Measurements from ENCODE around the gene LIN7B. TPM values are rescaled to one million over a fixed set of nuclear protein-coding genes. Genes with fewer than 3 reads are reported as not detected.
"Not testable (repeated sequence)": the region's sequence is repeated elsewhere in the genome, so short reads cannot be mapped to it uniquely, and the experiment has no call there.

The LIN7B gene
- total and polyA plus RNA-seq, 2 donors = 3.5 to 9.0 TPM

GRCh38 chr19:49125025-49125731 is 11.0 kb downstream of the LIN7B start:
- Histone ChIP-seq H3K4me3 (ENCODE audit: low read length in 2 of 2) (no peak overlapping the region), H3K27ac (ENCODE audit: low read depth in 1 of 2, low read length in 1 of 2) (no peak overlapping the region), H3K36me3 (ENCODE audit: control insufficient read depth in 2 of 2, insufficient read depth in 2 of 2, low read length in 1 of 2) (no peaks in the 10 kb centered on the region), H3K27me3 (ENCODE audit: control insufficient read depth in 2 of 2, insufficient read depth in 1 of 2, low read length in 1 of 2) (peaks cover 29 to 83% of the 10 kb centered on the region in 2 donors), H3K9me3 (ENCODE audit: control insufficient read depth in 2 of 2, insufficient read depth in 1 of 2, low read length in 1 of 2) (peaks cover 1 to 7% of the 10 kb centered on the region in 2 donors), H3K4me1 (ENCODE audit: control insufficient read depth in 2 of 2, insufficient read depth in 2 of 2, low read length in 2 of 2) (peaks cover 9 to 17% of the 10 kb centered on the region in 2 donors)
- 80% methylated on average over 23 of the region's 23 CpGs for WGBS
- no peak for DNase-seq (ENCODE audit: low read depth in 6 of 9, low spot score in 9 of 9)

GRCh38 chr19:49126575-49126974 is 12.4 kb downstream of the LIN7B start:
- WGBS = 85% methylated on average over 4 of the region's 4 CpGs
- H3K27ac ChIP-seq (ENCODE audit: low read depth in 1 of 2, low read length in 1 of 2) = no peak overlapping the region
- H3K27me3 ChIP-seq (ENCODE audit: control insufficient read depth in 2 of 2, insufficient read depth in 1 of 2, low read length in 1 of 2) = peaks cover 17 to 75% of the 10 kb centered on the region in 2 donors
- peaks cover 9 to 17% of the 10 kb centered on the region in 2 donors for H3K4me1 ChIP-seq (ENCODE audit: control insufficient read depth in 2 of 2, insufficient read depth in 2 of 2, low read length in 2 of 2)
- no peaks in the 10 kb centered on the region for H3K36me3 ChIP-seq (ENCODE audit: control insufficient read depth in 2 of 2, insufficient read depth in 2 of 2, low read length in 1 of 2)
- no peak overlapping the region for H3K4me3 ChIP-seq (ENCODE audit: low read length in 2 of 2)
- H3K9me3 ChIP-seq (ENCODE audit: control insufficient read depth in 2 of 2, insufficient read depth in 1 of 2, low read length in 1 of 2) = peaks cover 1 to 7% of the 10 kb centered on the region in 2 donors
- no peak for DNase-seq (ENCODE audit: low read depth in 6 of 9, low spot score in 9 of 9)

DNA sequence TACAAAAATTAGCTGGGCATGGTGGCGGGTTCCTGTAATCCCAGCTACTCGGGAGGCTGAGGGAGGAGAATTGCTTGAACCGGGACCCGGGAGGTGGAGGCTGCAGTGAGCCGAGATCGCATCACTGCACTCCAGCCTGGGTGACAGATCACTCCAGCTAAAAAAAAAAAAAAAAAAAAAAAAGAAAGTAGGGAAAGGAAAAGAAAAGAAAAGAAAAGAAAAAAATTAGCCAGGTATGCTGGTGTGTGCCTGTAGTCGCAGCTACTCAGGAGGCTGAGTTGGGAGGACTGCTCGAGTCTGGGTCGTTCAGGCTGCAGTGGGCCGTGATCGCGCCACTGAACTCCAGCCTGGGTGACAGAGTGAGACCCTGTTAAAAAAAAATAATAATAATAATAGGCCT is 13.1 kb downstream of the LIN7B start:
- not testable (repeated sequence) for H3K36me3 ChIP-seq (ENCODE audit: control insufficient read depth in 2 of 2, insufficient read depth in 2 of 2, low read length in 1 of 2); H3K4me3 ChIP-seq (ENCODE audit: low read length in 2 of 2); DNase-seq (ENCODE audit: low read depth in 6 of 9, low spot score in 9 of 9); H3K27ac ChIP-seq (ENCODE audit: low read depth in 1 of 2, low read length in 1 of 2); H3K9me3 ChIP-seq (ENCODE audit: control insufficient read depth in 2 of 2, insufficient read depth in 1 of 2, low read length in 1 of 2)
- peaks cover 9 to 17% of the 10 kb centered on the region in 2 donors for H3K4me1 ChIP-seq (ENCODE audit: control insufficient read depth in 2 of 2, insufficient read depth in 2 of 2, low read length in 2 of 2)
- 98% methylated on average over 12 of the region's 12 CpGs for WGBS
- peaks cover 12 to 69% of the 10 kb centered on the region in 2 donors for H3K27me3 ChIP-seq (ENCODE audit: control insufficient read depth in 2 of 2, insufficient read depth in 1 of 2, low read length in 1 of 2)

GRCh38 chr19:49127674-49128544 is 13.7 kb downstream of the LIN7B start:
- Histone ChIP-seq H3K27me3 (ENCODE audit: control insufficient read depth in 2 of 2, insufficient read depth in 1 of 2, low read length in 1 of 2) (peaks cover 10 to 69% of the 10 kb centered on the region in 2 donors), H3K4me3 (ENCODE audit: low read length in 2 of 2) (peak overlapping the region; percentile 40 to 54), H3K9me3 (ENCODE audit: control insufficient read depth in 2 of 2, insufficient read depth in 1 of 2, low read length in 1 of 2) (peaks cover 1 to 7% of the 10 kb centered on the region in 2 donors), H3K36me3 (ENCODE audit: control insufficient read depth in 2 of 2, insufficient read depth in 2 of 2, low read length in 1 of 2) (no peaks in the 10 kb centered on the region), H3K4me1 (ENCODE audit: control insufficient read depth in 2 of 2, insufficient read depth in 2 of 2, low read length in 2 of 2) (peaks cover 9 to 17% of the 10 kb centered on the region in 2 donors), H3K27ac (ENCODE audit: low read depth in 1 of 2, low read length in 1 of 2) (peak overlapping the region; percentile 19 to 55)
- 4% methylated on average over 63 of the region's 63 CpGs for WGBS
- DNase-seq (ENCODE audit: low read depth in 6 of 9, low spot score in 9 of 9) = peak; percentile 82 to 95 (median 88)

DNA sequence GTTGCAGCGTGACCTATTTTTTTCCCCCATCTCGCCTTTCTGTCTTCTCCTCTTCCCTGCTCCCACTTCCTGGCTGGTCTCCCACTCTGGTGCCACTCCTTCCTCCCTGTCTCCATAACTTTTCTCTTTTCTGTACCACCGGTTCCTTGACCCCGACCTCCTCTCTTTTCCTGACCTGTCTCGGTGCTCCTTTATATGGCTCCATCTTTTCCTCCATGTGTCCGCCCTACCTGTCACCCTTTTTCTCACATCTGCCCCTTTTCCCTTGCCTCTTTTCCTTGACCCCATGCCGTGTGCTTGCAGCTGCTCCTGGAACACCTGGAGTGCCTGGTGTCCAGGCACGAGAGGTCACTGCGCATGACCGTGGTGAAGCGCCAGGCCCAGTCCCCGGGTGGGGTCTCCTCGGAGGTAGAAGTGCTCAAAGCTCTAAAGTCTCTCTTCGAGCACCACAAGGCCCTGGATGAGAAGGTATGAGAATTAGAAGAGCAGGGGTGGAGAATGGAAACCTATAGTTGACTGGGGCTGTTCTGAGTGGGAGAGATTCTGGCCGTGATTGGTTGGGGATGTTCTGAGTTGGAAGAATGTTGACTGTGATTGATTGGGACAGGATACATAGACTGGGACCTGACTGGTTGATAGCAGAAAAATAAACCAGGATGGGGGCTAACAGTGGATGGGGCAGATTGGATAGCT is 14.5 kb downstream of the LIN7B start:
- no peak overlapping the region for H3K27ac ChIP-seq (ENCODE audit: low read depth in 1 of 2, low read length in 1 of 2)
- no peaks in the 10 kb centered on the region for H3K36me3 ChIP-seq (ENCODE audit: control insufficient read depth in 2 of 2, insufficient read depth in 2 of 2, low read length in 1 of 2)
- H3K4me3 ChIP-seq (ENCODE audit: low read length in 2 of 2) = peak overlapping the region; percentile 40 to 54
- H3K4me1 ChIP-seq (ENCODE audit: control insufficient read depth in 2 of 2, insufficient read depth in 2 of 2, low read length in 2 of 2) = peaks cover 13 to 22% of the 10 kb centered on the region in 2 donors
- peaks cover 9 to 70% of the 10 kb centered on the region in 2 donors for H3K27me3 ChIP-seq (ENCODE audit: control insufficient read depth in 2 of 2, insufficient read depth in 1 of 2, low read length in 1 of 2)
- no peak for DNase-seq (ENCODE audit: low read depth in 6 of 9, low spot score in 9 of 9)
- WGBS = 78% methylated on average over 15 of the region's 15 CpGs
- peaks cover 1 to 7% of the 10 kb centered on the region in 2 donors for H3K9me3 ChIP-seq (ENCODE audit: control insufficient read depth in 2 of 2, insufficient read depth in 1 of 2, low read length in 1 of 2)

GRCh38 chr19:49129238-49129583 is 15.0 kb downstream of the LIN7B start:
- 73% methylated on average over 16 of the region's 16 CpGs for WGBS
- no peak for DNase-seq (ENCODE audit: low read depth in 6 of 9, low spot score in 9 of 9)
- peaks cover 14 to 23% of the 10 kb centered on the region in 2 donors for H3K4me1 ChIP-seq (ENCODE audit: control insufficient read depth in 2 of 2, insufficient read depth in 2 of 2, low read length in 2 of 2)

DNA sequence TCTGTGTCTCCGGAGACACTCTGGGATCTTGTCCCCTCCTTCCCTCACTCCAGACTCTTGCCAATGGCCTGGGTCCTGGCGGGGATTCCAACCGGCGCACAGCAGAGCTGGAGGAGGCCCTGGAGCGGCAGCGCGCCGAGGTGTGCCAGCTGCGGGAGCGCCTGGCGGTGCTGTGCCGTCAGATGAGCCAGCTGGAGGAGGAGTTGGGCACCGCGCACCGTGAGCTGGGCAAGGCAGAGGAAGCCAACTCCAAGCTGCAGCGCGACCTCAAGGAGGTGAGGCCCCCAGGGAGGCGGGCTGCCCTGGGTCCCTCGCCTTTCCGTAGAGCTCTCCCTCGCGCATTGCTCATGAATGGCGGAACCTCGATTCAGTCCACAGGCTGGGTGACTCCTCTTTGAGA is 16.2 kb downstream of the LIN7B start:
- Histone ChIP-seq H3K9me3 (ENCODE audit: control insufficient read depth in 2 of 2, insufficient read depth in 1 of 2, low read length in 1 of 2) (peaks cover 3 to 13% of the 10 kb centered on the region in 2 donors), H3K27me3 (ENCODE audit: control insufficient read depth in 2 of 2, insufficient read depth in 1 of 2, low read length in 1 of 2) (peaks cover 9 to 66% of the 10 kb centered on the region in 2 donors), H3K4me3 (ENCODE audit: low read length in 2 of 2) (no peak overlapping the region), H3K36me3 (ENCODE audit: control insufficient read depth in 2 of 2, insufficient read depth in 2 of 2, low read length in 1 of 2) (no peaks in the 10 kb centered on the region), H3K4me1 (ENCODE audit: control insufficient read depth in 2 of 2, insufficient read depth in 2 of 2, low read length in 2 of 2) (peaks cover 14 to 26% of the 10 kb centered on the region in 2 donors), H3K27ac (ENCODE audit: low read depth in 1 of 2, low read length in 1 of 2) (no peak overlapping the region)
- 97% methylated on average over 24 of the region's 24 CpGs for WGBS
- DNase-seq (ENCODE audit: low read depth in 6 of 9, low spot score in 9 of 9) = no peak

More at GRCh38 chr19:49129238-49129583, 15.0 kb downstream of the LIN7B start:
- peaks cover 3 to 11% of the 10 kb centered on the region in 2 donors for H3K9me3 ChIP-seq (ENCODE audit: control insufficient read depth in 2 of 2, insufficient read depth in 1 of 2, low read length in 1 of 2)
- no peaks in the 10 kb centered on the region for H3K36me3 ChIP-seq (ENCODE audit: control insufficient read depth in 2 of 2, insufficient read depth in 2 of 2, low read length in 1 of 2)
- H3K4me3 ChIP-seq (ENCODE audit: low read length in 2 of 2) = no peak overlapping the region
- no peak overlapping the region for H3K27ac ChIP-seq (ENCODE audit: low read depth in 1 of 2, low read length in 1 of 2)
- peaks cover 13 to 70% of the 10 kb centered on the region in 2 donors for H3K27me3 ChIP-seq (ENCODE audit: control insufficient read depth in 2 of 2, insufficient read depth in 1 of 2, low read length in 1 of 2)

DNA sequence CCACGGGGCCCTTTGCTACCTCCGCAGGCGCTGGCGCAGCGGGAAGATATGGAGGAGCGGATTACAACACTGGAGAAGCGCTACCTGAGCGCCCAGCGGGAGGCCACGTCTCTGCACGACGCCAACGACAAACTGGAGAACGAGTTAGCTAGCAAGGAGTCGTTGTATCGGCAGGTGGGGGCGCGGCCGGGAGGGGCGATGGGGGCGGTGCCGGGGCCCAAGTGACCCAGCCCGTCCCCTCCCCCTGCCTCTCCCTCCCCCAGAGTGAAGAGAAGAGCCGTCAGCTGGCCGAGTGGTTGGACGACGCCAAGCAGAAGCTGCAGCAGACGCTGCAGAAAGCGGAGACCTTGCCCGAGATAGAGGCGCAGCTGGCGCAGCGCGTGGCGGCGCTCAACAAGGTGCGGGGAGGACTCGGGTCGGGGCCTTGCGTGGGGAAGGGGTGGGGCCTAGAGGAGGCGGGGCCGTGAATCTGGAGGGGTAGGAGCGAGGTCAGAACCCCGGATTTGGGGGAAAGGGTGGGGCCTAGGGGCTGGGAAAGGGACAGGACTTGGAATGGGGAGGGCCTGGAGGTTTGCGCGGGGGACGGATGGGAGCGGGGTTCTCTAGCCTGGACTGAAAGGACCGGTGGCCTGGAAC is 18.9 kb downstream of the LIN7B start:
- peaks cover 8 to 46% of the 10 kb centered on the region in 2 donors for H3K27me3 ChIP-seq (ENCODE audit: control insufficient read depth in 2 of 2, insufficient read depth in 1 of 2, low read length in 1 of 2)
- H3K4me1 ChIP-seq (ENCODE audit: control insufficient read depth in 2 of 2, insufficient read depth in 2 of 2, low read length in 2 of 2) = peaks cover 10 to 19% of the 10 kb centered on the region in 2 donors
- H3K4me3 ChIP-seq (ENCODE audit: low read length in 2 of 2) = peak overlapping the region; percentile 9 to 42
- WGBS = 27% methylated on average over 49 of the region's 49 CpGs
- DNase-seq (ENCODE audit: low read depth in 6 of 9, low spot score in 9 of 9) = peak in 1 of 9 donors; percentile 35
- peaks cover 3 to 6% of the 10 kb centered on the region in 2 donors for H3K9me3 ChIP-seq (ENCODE audit: control insufficient read depth in 2 of 2, insufficient read depth in 1 of 2, low read length in 1 of 2)
- H3K27ac ChIP-seq (ENCODE audit: low read depth in 1 of 2, low read length in 1 of 2) = peak overlapping the region; percentile 5 to 51
- no peaks in the 10 kb centered on the region for H3K36me3 ChIP-seq (ENCODE audit: control insufficient read depth in 2 of 2, insufficient read depth in 2 of 2, low read length in 1 of 2)

Data from thymus (tissue), 11 donors.